Endometrial microvascular endothelial cells (primary cell): Measurements from ENCODE around the gene RHOXF2B. TPM values are rescaled to one million over a fixed set of nuclear protein-coding genes. Genes with fewer than 3 reads are reported as not detected.

Experiments used
- in situ Hi-C: cut with HindIII; loops from 2 replicates; pipeline ENCODE4 v1.10.0; 2017; ENCODE audit warnings: low sequenced_read_pairs, low pct_unique_long_range_greater_than_20kb; ENCODE audit errors: inconsistent ontology term
- total RNA-seq: library from RNA; depleted of rRNA; stranded (reverse); fragments of >200 nt; gene quantifications from one replicate; pipeline ENCODE4 v1.2.3, GENCODE V29; 2015; ENCODE audit errors: inconsistent ontology term

RHOXF2B gene
- total RNA-seq, 1 donor from 2014 or later: not detected

- in situ Hi-C loops: no loop called here
Measured at GRCh38 chrX:120023259-120023658, 54.2 kb downstream of the RHOXF2B start.

- in situ Hi-C loops: no loop called here
Measured at GRCh38 chrX:120022763-120023162, 54.7 kb downstream of the RHOXF2B start.

Other genes starting within 250 kb of the RHOXF2B start
- gene UPF3B, start 224.7 kb downstream of the RHOXF2B start, total RNA-seq: 2.2 TPM
- 13.6 TPM for gene RNF113A, start 206.0 kb downstream of the RHOXF2B start, total RNA-seq
- gene NDUFA1, start 205.9 kb downstream of the RHOXF2B start, total RNA-seq: 54.9 TPM
- not detected for gene AKAP14, start 181.8 kb downstream of the RHOXF2B start, total RNA-seq
- gene NKAP, start 133.9 kb downstream of the RHOXF2B start, total RNA-seq: 2.4 TPM
- not detected for gene RHOXF1, start 38.2 kb upstream of the RHOXF2B start, total RNA-seq
- gene RHOXF2, start 80.9 kb upstream of the RHOXF2B start, total RNA-seq: not detected
- 20.6 TPM for gene ZBTB33, start 173.1 kb upstream of the RHOXF2B start, total RNA-seq
- gene TMEM255A, start 233.8 kb upstream of the RHOXF2B start, total RNA-seq: not detected